Ishikawa (cell line): ENCODE results near the gene AMH.

ENCODE experiments used
- CEBPB ChIP-seq: IDR thresholded peaks from 2 replicates; pipeline ENCODE4 v1.6.1; 2012
- CREB1 ChIP-seq: IDR thresholded peaks from 2 replicates; pipeline ENCODE4 v1.6.1; 2012; ENCODE audit warnings: low read depth
- EGR1 ChIP-seq: IDR thresholded peaks from 2 replicates; pipeline ENCODE4 v1.6.1; 2012
- EP300 ChIP-seq: IDR thresholded peaks from 2 replicates; pipeline ENCODE4 v1.6.1; 2012; ENCODE audit warnings: borderline replicate concordance
- FOXM1 ChIP-seq: IDR thresholded peaks from 2 replicates; pipeline ENCODE4 v1.6.1; 2012; ENCODE audit warnings: low read depth, borderline replicate concordance
- NFIC ChIP-seq: IDR thresholded peaks from 2 replicates; pipeline ENCODE4 v1.6.1; 2012
- RAD21 ChIP-seq: IDR thresholded peaks from 2 replicates; pipeline ENCODE4 v1.6.1; 2012; ENCODE audit warnings: low read depth
- TAF1 ChIP-seq: IDR thresholded peaks from 2 replicates; pipeline ENCODE4 v1.6.1; 2012; ENCODE audit warnings: low read depth, mild to moderate bottlenecking
- TCF12 ChIP-seq: IDR thresholded peaks from 2 replicates; pipeline ENCODE4 v1.6.1; 2012; ENCODE audit warnings: low read depth
- TEAD4 ChIP-seq: IDR thresholded peaks from 2 replicates; pipeline ENCODE4 v1.6.1; 2012
- YY1 ChIP-seq: IDR thresholded peaks from 2 replicates; pipeline ENCODE4 v1.6.1; 2012; ENCODE audit warnings: low read depth
- ZBTB7A ChIP-seq: IDR thresholded peaks from 2 replicates; pipeline ENCODE4 v1.6.1; 2012; ENCODE audit warnings: low read depth
- TF ChIP-seq, protein P1 (sequence below): IDR thresholded peaks from 2 replicates; pipeline ENCODE4 v1.6.1; 2012
- TF ChIP-seq, protein P2 (sequence below): IDR thresholded peaks from 2 replicates; pipeline ENCODE4 v1.6.1; 2012
- TF ChIP-seq, protein P3 (sequence below): IDR thresholded peaks from 2 replicates; pipeline ENCODE4 v1.6.1; 2012; ENCODE audit warnings: low read depth, mild to moderate bottlenecking

The AMH gene

DNA sequence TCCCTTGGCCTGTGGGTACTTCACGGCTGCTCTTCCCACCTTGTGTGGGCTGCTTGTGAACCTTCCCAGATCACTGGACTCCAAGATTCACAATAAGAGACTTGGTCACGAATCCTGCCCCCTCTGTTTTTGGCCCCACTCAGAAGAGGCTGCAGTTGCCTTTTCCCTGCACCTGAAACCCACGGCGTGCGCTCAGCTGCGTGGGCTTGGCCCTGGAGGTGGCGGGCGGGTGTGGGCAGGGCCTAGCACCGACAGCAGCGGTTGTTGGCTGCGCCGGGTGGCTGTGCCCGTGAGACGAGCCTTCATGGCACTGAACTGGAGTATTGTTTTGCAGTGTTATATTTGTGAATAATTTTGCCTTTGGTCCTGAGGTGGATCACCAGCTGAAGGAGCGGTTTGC, 46.8 kb upstream of the AMH start:
- TF ChIP-seq FOXM1 (no peak), TCF12 (no peak), ZBTB7A (no peak), CEBPB (no peak), YY1 (no peak), EP300 (no peak), CREB1 (no peak), TEAD4 (no peak), EGR1 (no peak), RAD21 (no peak), NFIC (no peak), TAF1 (no peak)
- TF ChIP-seq, protein P1, sequence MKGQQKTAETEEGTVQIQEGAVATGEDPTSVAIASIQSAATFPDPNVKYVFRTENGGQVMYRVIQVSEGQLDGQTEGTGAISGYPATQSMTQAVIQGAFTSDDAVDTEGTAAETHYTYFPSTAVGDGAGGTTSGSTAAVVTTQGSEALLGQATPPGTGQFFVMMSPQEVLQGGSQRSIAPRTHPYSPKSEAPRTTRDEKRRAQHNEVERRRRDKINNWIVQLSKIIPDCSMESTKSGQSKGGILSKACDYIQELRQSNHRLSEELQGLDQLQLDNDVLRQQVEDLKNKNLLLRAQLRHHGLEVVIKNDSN: no peak
- TF ChIP-seq, protein P2, sequence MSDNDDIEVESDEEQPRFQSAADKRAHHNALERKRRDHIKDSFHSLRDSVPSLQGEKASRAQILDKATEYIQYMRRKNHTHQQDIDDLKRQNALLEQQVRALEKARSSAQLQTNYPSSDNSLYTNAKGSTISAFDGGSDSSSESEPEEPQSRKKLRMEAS: no peak
- TF ChIP-seq, protein P3, sequence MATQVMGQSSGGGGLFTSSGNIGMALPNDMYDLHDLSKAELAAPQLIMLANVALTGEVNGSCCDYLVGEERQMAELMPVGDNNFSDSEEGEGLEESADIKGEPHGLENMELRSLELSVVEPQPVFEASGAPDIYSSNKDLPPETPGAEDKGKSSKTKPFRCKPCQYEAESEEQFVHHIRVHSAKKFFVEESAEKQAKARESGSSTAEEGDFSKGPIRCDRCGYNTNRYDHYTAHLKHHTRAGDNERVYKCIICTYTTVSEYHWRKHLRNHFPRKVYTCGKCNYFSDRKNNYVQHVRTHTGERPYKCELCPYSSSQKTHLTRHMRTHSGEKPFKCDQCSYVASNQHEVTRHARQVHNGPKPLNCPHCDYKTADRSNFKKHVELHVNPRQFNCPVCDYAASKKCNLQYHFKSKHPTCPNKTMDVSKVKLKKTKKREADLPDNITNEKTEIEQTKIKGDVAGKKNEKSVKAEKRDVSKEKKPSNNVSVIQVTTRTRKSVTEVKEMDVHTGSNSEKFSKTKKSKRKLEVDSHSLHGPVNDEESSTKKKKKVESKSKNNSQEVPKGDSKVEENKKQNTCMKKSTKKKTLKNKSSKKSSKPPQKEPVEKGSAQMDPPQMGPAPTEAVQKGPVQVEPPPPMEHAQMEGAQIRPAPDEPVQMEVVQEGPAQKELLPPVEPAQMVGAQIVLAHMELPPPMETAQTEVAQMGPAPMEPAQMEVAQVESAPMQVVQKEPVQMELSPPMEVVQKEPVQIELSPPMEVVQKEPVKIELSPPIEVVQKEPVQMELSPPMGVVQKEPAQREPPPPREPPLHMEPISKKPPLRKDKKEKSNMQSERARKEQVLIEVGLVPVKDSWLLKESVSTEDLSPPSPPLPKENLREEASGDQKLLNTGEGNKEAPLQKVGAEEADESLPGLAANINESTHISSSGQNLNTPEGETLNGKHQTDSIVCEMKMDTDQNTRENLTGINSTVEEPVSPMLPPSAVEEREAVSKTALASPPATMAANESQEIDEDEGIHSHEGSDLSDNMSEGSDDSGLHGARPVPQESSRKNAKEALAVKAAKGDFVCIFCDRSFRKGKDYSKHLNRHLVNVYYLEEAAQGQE: no peak

DNA sequence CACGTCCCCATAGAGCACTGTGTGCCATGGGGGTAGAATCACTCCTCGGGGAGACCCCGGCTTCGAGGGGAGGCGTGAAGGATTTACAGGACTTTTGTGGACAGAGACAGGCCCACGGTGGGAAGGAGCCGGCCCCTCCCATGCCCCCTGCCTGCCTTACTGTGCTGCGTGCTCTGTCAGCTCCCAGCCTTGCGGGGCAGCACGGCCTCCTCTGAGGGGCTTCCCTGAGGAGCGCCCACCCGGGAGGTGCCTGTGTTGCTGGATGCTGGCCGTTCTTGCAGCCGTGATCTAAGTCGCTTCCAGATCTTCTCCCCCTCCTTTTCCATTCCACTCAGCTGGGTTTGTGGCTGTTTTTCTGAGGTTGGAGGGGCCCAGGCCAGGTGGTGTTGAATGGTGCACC, 42.1 kb upstream of the AMH start:
- TF ChIP-seq EP300: no peak
- TF ChIP-seq EGR1: no peak
- TF ChIP-seq CREB1: no peak
- TF ChIP-seq, protein P2: no peak
- TF ChIP-seq NFIC: no peak

DNA sequence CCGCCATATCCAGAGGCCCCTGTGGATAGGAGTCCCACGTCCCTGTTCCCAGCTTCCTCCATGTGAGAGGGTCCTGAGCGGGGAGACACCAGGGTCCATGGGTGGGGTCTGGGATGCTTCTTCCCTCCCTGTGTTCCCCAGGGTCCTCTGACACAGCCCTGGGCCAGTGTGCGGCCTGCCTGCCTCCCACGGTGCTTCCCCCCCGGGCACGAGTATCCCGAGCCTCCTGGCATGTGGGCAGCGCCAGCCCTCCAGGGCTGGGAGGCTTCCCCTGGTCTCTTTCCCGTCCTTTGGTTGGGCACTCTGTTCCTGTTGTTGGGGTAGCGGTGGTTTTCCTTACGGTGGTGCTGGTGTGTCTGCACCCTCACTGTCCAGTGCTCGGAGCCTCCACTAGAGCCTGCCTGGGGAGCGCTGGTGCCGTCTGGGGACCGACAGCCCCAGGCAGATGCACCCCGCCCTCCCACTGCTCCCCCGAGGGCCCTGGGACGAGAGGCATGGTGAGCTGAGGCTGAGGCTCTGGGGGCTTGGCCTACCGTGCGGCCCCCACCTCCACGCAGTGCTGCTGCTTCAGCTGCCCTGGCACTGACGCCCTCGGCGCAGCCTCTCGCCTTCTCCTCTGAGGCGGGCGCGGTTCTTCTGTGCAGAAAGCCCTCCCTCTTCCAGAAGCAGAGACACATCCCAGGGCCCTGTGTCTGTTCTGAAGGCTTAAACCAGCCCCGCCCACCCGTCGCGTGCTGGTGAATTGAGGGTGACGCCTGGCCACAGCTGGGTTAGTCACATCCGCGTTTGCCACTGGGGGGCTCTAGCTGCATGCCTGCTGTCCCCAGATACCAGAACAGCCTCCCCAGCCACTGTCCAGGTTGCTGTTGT, 40.9 kb upstream of the AMH start:
- TF ChIP-seq FOXM1 (no peak), TEAD4 (no peak), CREB1 (no peak), NFIC (no peak), RAD21 (no peak), EGR1 (no peak), CEBPB (no peak)
- TF ChIP-seq, protein P1: no peak

DNA sequence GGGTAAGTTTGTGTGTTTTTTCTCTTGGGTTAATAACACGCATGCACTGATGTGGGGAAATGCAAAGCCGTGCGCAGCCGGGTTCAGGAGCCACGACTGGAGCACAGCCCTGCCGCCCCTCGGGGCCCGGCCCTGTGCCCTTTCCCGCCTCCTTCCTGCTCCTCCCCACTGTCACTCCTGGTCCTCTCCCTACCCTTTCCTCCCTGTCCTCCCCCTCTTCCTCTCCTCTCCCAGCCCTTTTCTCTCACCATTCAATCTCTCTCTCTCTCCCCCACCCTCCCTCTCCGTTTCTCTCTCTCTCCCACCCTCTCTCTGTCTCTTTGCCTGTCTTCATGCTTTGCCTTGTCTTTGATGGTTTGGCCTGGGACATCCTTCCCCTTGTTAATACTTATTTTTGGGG, 40.1 kb upstream of the AMH start:
- TF ChIP-seq ZBTB7A (no peak), CEBPB (no peak), EGR1 (no peak), NFIC (no peak), CREB1 (no peak)

DNA sequence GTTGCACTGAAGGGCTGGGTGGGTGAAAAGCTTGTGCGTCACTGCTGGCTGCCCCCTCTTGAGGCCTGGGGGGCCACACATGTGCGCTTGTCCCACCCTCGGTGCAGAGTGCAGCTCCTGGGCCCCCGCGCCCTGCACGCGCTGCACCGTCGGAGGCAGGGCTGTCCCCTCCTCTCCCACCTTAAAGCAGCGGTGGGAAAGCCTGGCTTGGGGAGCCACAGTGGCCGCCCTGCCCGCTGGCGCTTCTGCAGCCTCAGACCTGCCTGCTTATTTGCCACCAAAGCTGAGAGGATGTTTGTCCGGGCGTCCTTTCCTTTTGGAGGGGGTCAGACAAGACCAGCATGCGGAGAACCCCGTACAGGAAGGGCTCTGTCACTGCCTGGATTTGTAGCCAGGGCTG, 39.7 kb upstream of the AMH start:
- TF ChIP-seq, protein P3: no peak
- TF ChIP-seq FOXM1 (no peak), CREB1 (no peak), ZBTB7A (no peak), CEBPB (no peak), EGR1 (no peak), TEAD4 (no peak), NFIC (no peak), TAF1 (no peak), RAD21 (no peak), TCF12 (no peak), YY1 (no peak), EP300 (no peak)
- TF ChIP-seq, protein P1: no peak
- TF ChIP-seq, protein P2: no peak

DNA sequence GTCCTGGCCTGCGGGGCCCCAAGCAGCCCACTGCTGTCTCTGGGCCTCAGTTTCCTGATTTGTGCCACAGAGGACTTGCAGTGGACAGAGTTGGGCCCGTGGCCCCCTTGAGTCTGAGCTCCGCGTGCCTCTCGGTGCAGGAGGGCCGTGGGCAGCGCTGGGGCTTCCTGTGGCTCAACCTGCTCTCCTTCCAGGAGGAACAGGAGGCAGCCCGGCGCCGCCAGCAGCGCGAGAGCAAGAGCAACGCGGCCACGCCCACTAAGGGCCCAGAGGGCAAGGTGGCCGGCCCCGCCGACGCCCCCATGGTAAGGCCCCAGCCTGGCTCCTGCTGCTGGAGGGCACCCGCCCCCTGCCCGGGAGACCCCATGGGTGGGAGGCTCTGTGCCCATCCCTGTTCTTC, 38.9 kb upstream of the AMH start:
- TF ChIP-seq EGR1 (no peak), CREB1 (no peak), ZBTB7A (no peak), RAD21 (no peak), FOXM1 (no peak), YY1 (no peak), TCF12 (no peak), TAF1 (no peak), EP300 (no peak), NFIC (no peak), TEAD4 (no peak), CEBPB (no peak)
- TF ChIP-seq, protein P1: no peak
- TF ChIP-seq, protein P2: no peak
